GM23248 (cell line): ENCODE data around the gene NOS1. TPM values are rescaled to one million over a fixed set of nuclear protein-coding genes. Genes with fewer than 3 reads are reported as not detected.

Experiments used
- DNase-seq: peaks from one replicate; pipeline ENCODE4 v3.0.0-alpha.2; 2015
- H2AFZ ChIP-seq: fragments of 200-600 bp; sonication (generic); 2 replicates; pipeline ENCODE4 v1.6.1; 2016; ENCODE audit warnings: antibody characterized with exemption
- H3F3A ChIP-seq: fragments of 200-600 bp; sonication (generic); 2 replicates; pipeline ENCODE4 v1.6.1; 2016; ENCODE audit warnings: mild to moderate bottlenecking, antibody characterized with exemption, mixed run types; ENCODE audit not compliant: insufficient read depth
- H3K27ac ChIP-seq: fragments of 200-600 bp; sonication (generic); 2 replicates; pipeline ENCODE4 v1.5.1; 2016; ENCODE audit warnings: mild to moderate bottlenecking
- H3K27me3 ChIP-seq: fragments of 200-600 bp; sonication (generic); replicated peaks from 2 replicates; pipeline ENCODE4 v1.6.1; 2016; ENCODE audit warnings: mild to moderate bottlenecking; ENCODE audit not compliant: insufficient read depth
- H3K36me3 ChIP-seq: fragments of 200-600 bp; sonication (generic); 2 replicates; pipeline ENCODE4 v1.6.1; 2016; ENCODE audit warnings: low read depth, mild to moderate bottlenecking
- H3K4me1 ChIP-seq: fragments of 200-600 bp; sonication (generic); 2 replicates; pipeline ENCODE4 v1.6.1; 2016; ENCODE audit warnings: mild to moderate bottlenecking; ENCODE audit not compliant: insufficient read depth
- H3K4me2 ChIP-seq: fragments of 200-600 bp; sonication (generic); one replicate; pipeline ENCODE4 v1.6.1; 2016; ENCODE audit warnings: mild to moderate bottlenecking; ENCODE audit not compliant: unreplicated experiment
- H3K4me3 ChIP-seq: fragments of 200-600 bp; sonication (generic); 2 replicates; pipeline ENCODE4 v1.5.1; 2016; ENCODE audit warnings: mild to moderate bottlenecking
- H3K79me2 ChIP-seq: fragments of 200-600 bp; sonication (generic); 2 replicates; pipeline ENCODE4 v1.6.1; 2016; ENCODE audit warnings: mild to moderate bottlenecking; ENCODE audit not compliant: insufficient read depth
- H3K9ac ChIP-seq: fragments of 200-600 bp; sonication (generic); 2 replicates; pipeline ENCODE4 v1.6.1; 2016; ENCODE audit warnings: mild to moderate bottlenecking
- H3K9me2 ChIP-seq: fragments of 200-600 bp; sonication (generic); 2 replicates; pipeline ENCODE4 v1.6.1; 2016; ENCODE audit warnings: mixed run types, mild to moderate bottlenecking, moderate library complexity; ENCODE audit not compliant: insufficient read depth
- H3K9me3 ChIP-seq: fragments of 200-600 bp; sonication (generic); one replicate; pipeline ENCODE4 v1.6.1; 2017; ENCODE audit warnings: low read depth
- H4K20me1 ChIP-seq: fragments of 200-600 bp; sonication (generic); 2 replicates; pipeline ENCODE4 v1.6.0; 2016; ENCODE audit not compliant: insufficient read depth
- EZH2 ChIP-seq: fragments of 200-600 bp; sonication (generic); IDR thresholded peaks from 2 replicates; pipeline ENCODE4 v1.6.1; 2018; ENCODE audit warnings: antibody characterized with exemption, mild to moderate bottlenecking; ENCODE audit not compliant: insufficient read depth, poor library complexity, severe bottlenecking
- EZH2phosphoT487 ChIP-seq: fragments of 200-600 bp; sonication (generic); IDR thresholded peaks from 2 replicates; pipeline ENCODE4 v1.6.1; 2018; ENCODE audit warnings: antibody characterized with exemption, moderate library complexity, mild to moderate bottlenecking, low read depth; ENCODE audit not compliant: insufficient read depth
- WGBS, 2 experiments: methylation state at CpG; one replicate each; pipeline ENCODE4 v1.1.6; 2015 to 2017; ENCODE audit warnings: low lambda C conversion rate in 2 of 2, low coverage in 1 of 2; ENCODE audit errors: missing lambda C conversion rate in 2 of 2; 5-methylcytosine and 5-hydroxymethylcytosine counted together
- in situ Hi-C: fragments of 300-500 bp; cut with MboI; formaldehyde crosslinking; loops from 2 replicates; pipeline ENCODE4 v1.15.0; 2020
- polyA plus RNA-seq: library from polyadenylated mRNA; unstranded; fragments of >200 nt; fragmentation: Nextera tagmentation; extraction: Ambion mirVana; gene quantifications from 2 replicates; pipeline ENCODE4 v1.2.1, GENCODE V29; 2016
- total RNA-seq: library from RNA; depleted of rRNA; stranded (reverse); fragments of >200 nt; shearing (Covaris generic); gene quantifications from 2 replicates; pipeline ENCODE4 v1.2.3, GENCODE V29; 2014

Gene NOS1
- total and polyA plus RNA-seq, 2 experiments from 2014 or later = not detected

GRCh38 chr12:117316336-117316735 is 45.1 kb downstream of the NOS1 start:
- TF ChIP-seq EZH2 = no peak
- TF ChIP-seq EZH2phosphoT487 = no peak
- Histone ChIP-seq H2AFZ (no peak overlapping the region), H3K36me3 (no peaks in the 10 kb centered on the region), H3K9ac (no peak overlapping the region), H3F3A (no peaks in the 10 kb centered on the region), H3K27ac (no peak overlapping the region), H3K79me2 (no peaks in the 10 kb centered on the region), H3K27me3 (no peaks in the 10 kb centered on the region), H4K20me1 (no peaks in the 10 kb centered on the region), H3K4me3 (no peak overlapping the region), H3K9me3 (no peaks in the 10 kb centered on the region), H3K4me2 (no peak overlapping the region), H3K9me2 (no peaks in the 10 kb centered on the region), H3K4me1 (no peaks in the 10 kb centered on the region)
- 23 to 32% methylated on average over 6 of the region's 6 CpGs for WGBS, 2 experiments
- in situ Hi-C loops = no loop called here
- no peak for DNase-seq

- H3K9me3 ChIP-seq = no peaks in the 10 kb centered on the region
- H3K4me2 ChIP-seq = no peak overlapping the region
- H3K9me2 ChIP-seq = no peaks in the 10 kb centered on the region
- H3K27ac ChIP-seq = no peak overlapping the region
- H3K36me3 ChIP-seq = no peaks in the 10 kb centered on the region
- H3F3A ChIP-seq = no peaks in the 10 kb centered on the region
- DNase-seq = no peak
- no peaks in the 10 kb centered on the region for H4K20me1 ChIP-seq
- no peak for TF ChIP-seq EZH2phosphoT487
- TF ChIP-seq EZH2 = no peak
- H3K27me3 ChIP-seq = no peaks in the 10 kb centered on the region
- H3K79me2 ChIP-seq = no peaks in the 10 kb centered on the region
- in situ Hi-C loops = no loop called here
- H2AFZ ChIP-seq = no peak overlapping the region
- WGBS, 2 experiments = 24 to 28% methylated on average over 4 of the region's 4 CpGs
- no peak overlapping the region for H3K9ac ChIP-seq
- H3K4me1 ChIP-seq = no peaks in the 10 kb centered on the region
- no peak overlapping the region for H3K4me3 ChIP-seq
Measured at GRCh38 chr12:117313926-117314325, 47.5 kb downstream of the NOS1 start.

- Histone ChIP-seq H3K36me3 (no peaks in the 10 kb centered on the region), H3K4me1 (no peaks in the 10 kb centered on the region), H3K4me3 (no peak overlapping the region), H3K9me3 (no peaks in the 10 kb centered on the region), H2AFZ (no peak overlapping the region), H3K27ac (no peak overlapping the region), H3K4me2 (no peak overlapping the region), H4K20me1 (no peaks in the 10 kb centered on the region), H3F3A (no peaks in the 10 kb centered on the region), H3K9ac (no peak overlapping the region), H3K79me2 (no peaks in the 10 kb centered on the region), H3K9me2 (no peaks in the 10 kb centered on the region), H3K27me3 (no peaks in the 10 kb centered on the region)
- in situ Hi-C loops = no loop called here
- TF ChIP-seq EZH2 (no peak), EZH2phosphoT487 (no peak)
- no peak for DNase-seq
- WGBS, 2 experiments = 9 to 26% methylated on average over 2 of the region's 3 CpGs
Measured at GRCh38 chr12:117312770-117313169, 48.7 kb downstream of the NOS1 start.

- Histone ChIP-seq H3K4me2 (no peak overlapping the region), H3K27ac (no peak overlapping the region), H3K9ac (no peak overlapping the region), H3K27me3 (no peaks in the 10 kb centered on the region), H3K4me3 (no peak overlapping the region), H3K36me3 (no peaks in the 10 kb centered on the region), H3K79me2 (no peaks in the 10 kb centered on the region), H3K9me3 (no peaks in the 10 kb centered on the region), H3K4me1 (no peaks in the 10 kb centered on the region), H4K20me1 (no peaks in the 10 kb centered on the region), H3K9me2 (no peaks in the 10 kb centered on the region), H2AFZ (no peak overlapping the region), H3F3A (no peaks in the 10 kb centered on the region)
- TF ChIP-seq EZH2phosphoT487 (no peak), EZH2 (no peak)
- WGBS, 2 experiments = 47 to 53% methylated on average over 11 of the region's 11 CpGs
- no peak for DNase-seq
- in situ Hi-C loops = no loop called here
Measured at GRCh38 chr12:117309276-117309925, 52.0 kb downstream of the NOS1 start.

- Histone ChIP-seq H3K9me2 (no peaks in the 10 kb centered on the region), H3K9ac (no peak overlapping the region), H3K27ac (no peak overlapping the region), H4K20me1 (no peaks in the 10 kb centered on the region), H3K9me3 (no peaks in the 10 kb centered on the region), H2AFZ (no peak overlapping the region), H3K27me3 (no peaks in the 10 kb centered on the region), H3K79me2 (no peaks in the 10 kb centered on the region), H3K4me2 (no peak overlapping the region), H3K4me1 (no peaks in the 10 kb centered on the region), H3K4me3 (no peak overlapping the region), H3K36me3 (no peaks in the 10 kb centered on the region), H3F3A (no peaks in the 10 kb centered on the region)
- TF ChIP-seq EZH2 = no peak
- TF ChIP-seq EZH2phosphoT487 = no peak
- no peak for DNase-seq
- 27 to 41% methylated on average over 4 of the region's 4 CpGs for WGBS, 2 experiments
- in situ Hi-C loops = no loop called here
Measured at GRCh38 chr12:117300174-117300573, 61.3 kb downstream of the NOS1 start.
